ENCODE results near the gene DDX55.

Gene DDX55

DNA sequence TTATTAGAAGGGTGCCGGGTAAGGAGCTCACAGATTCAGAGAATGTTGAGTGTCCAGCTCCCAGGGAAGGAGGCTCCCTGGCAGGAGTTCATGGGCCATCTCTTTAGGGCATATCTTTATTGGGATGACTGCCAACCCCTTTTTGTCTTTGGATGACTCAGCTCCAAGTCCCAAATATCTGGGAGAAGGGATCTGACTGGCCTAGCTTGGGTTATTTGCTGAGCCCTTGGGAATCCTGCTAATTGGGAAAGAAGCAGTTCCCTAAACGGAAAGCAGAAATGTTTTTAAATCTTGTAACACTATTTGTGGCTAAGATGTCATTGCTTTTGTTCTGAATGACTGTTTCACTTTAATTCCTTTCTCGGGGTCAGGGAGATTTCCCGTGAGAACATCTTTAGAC, 12.6 kb downstream of the DDX55 start:
- no peak for DNase-seq (ENCODE audit: low read depth)

DNA sequence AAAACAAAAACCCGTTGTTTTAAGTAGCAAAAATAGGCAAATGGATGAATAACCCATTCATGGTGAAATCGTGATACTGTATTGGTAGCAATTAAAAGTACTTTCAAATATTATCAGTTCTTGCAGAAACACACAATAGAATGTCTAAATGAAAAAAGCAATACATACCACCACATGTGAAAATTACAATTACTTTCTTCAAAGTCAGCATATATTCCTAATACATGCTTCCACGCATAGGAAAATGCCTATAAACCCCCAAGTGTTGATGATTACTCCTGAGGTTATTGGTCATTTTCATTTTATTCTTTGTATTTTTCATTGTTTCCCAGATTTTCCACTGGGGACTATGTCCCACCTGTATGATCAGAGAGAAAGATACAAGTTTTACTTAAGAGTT, 15.2 kb downstream of the DDX55 start:
- DNase-seq (ENCODE audit: low read depth): no peak

DNA sequence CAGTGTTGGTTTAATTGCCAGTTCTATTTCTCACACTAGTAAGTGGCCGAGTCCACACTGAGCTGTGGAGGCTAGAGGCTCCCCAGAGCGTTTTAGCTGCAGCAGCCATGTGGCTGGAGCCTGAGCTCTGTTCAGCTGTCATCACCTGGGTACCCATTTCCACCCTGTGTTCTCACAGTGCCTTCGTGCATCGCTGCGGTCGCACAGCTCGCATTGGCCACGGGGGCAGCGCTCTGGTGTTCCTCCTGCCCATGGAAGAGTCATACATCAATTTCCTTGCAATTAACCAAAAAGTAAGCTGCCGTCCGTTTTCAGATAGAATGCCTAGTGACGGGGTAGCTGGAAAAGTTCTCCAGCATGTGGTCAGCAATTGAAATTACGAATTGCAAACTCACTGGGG, 15.7 kb downstream of the DDX55 start:
- no peak for DNase-seq (ENCODE audit: low read depth)

DNA sequence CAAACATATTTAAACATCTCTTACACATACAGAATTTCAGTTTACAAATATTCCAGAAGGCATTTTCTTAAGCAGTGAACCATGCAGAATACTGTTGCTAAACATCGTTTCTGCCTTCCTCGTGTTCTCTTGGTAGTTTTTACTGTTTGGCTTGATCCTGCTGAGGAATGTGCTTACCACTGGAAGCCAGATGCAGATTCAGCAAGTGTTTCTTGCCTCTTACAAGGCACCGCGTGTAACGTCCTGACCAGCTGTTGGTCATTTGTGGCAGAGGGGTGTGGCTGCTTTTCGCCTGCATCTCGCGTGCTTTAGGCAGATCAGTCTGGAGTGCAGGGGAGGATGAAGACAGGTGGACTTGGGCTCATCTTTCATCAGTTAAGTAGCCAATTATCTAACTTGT, 19.2 kb downstream of the DDX55 start:
- no peak for DNase-seq (ENCODE audit: low read depth)

DNA sequence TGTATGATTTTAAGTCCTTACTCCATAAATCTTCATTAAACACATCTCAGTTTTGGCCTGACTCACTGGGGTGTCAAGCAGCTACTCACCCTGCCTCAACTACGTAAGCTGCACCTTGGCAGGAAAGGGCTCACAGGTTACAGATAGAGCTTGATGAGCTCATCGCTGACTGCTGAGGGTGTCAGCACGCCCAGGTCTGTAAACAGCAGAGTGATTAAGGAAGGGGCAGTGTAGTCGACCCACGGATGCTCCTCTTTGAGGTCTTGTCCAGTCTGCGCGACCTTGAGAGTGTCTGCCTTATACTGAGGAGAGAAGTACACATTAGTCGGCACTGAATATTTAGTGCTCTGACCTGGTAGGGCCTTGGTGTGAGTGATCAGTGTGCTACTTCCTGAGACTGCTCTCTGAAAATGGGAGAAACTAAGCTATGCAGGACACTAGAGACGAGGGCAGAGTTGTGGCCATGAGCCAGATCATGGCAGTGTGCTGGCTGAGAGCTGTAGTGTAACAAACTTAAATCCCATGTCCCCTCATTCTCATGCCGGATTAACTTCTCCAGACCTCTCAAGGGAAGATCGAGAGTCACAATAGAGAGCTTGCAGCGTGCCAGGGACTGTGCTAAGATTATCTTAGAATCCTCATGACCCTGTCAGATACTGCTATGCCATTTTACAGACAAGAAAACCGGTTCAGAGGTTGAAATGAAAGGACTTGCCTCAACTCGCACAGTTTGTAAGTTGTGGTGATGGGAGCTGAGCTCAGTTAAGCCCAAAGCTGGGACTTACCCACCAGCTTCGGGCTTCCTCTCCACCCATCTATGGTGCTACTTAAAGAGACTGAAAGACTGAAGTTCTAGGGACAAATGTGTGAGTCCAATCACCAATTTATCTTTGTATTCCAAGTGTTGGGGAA, 20.0 kb downstream of the DDX55 start:
- no peak for DNase-seq (ENCODE audit: low read depth)

DNA sequence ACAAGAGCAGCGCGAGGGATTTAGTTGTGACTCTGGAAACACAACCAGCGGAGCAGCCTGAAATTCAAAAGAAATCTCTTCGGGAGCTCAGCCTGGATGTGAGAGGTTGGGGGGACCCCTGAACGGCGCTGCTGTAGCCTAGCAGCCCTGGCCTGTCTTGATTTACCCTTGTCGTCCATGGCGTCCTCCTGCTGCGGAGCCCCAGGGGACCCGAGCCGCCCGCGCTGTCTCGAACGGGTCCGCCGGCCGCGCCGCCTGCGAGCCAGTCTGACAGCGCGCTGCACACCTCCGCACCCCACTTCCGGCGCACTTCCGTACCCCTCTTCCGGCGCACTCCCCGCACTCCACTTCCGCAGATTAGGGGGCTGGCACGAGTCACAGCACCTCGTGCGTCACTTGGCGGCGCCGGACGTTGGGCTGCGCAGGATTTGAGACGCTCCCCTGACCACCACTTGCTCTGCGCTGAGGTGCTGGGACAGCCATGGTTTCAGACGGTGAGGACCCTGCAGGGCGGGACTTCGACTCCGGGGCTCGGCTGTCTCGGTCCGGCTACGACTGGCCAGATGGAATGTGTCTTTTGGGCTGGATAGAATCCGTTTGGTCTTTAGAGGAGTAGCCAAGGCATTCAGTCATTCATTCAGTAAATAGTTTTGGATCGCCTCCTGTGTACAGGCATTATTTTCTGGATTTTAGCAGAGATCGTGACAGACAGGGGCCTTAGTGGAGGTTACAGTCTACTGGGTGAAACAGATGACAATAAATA, 31.7 kb downstream of the DDX55 start, which contains the start of the genes EIF2B1 and GTF2H3:
TSS of gene EIF2B1 (minus strand) at position 308 of the 763 bp plus-strand sequence. CDS start at position 179, 129 bp downstream.
TSS of gene GTF2H3 (plus strand) at position 451 of the 763 bp plus-strand sequence. CDS start at position 482, 31 bp downstream.
- DNase-seq (ENCODE audit: low read depth): peak; percentile 97

DNA sequence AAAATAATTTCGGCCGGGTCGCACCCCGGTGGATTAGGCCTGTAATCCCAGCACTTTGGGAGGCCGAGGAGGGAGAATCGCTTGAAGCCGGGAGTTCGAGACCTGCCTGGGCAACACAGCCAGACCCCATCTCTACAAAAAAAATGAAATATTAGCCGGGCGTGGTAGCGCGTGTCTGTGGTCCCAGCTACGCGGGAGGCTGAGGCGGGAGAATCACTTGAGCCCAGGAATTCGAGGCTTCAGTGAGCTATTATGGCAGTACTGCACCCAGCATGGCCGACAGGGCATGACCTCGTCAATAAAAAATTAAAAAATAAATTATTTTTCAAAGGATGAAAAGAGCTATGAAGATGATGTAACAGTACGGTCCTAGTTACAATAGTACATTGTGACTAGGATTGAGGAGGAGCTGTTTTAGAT, 32.3 kb downstream of the DDX55 start:
- DNase-seq (ENCODE audit: low read depth): no peak

DNA sequence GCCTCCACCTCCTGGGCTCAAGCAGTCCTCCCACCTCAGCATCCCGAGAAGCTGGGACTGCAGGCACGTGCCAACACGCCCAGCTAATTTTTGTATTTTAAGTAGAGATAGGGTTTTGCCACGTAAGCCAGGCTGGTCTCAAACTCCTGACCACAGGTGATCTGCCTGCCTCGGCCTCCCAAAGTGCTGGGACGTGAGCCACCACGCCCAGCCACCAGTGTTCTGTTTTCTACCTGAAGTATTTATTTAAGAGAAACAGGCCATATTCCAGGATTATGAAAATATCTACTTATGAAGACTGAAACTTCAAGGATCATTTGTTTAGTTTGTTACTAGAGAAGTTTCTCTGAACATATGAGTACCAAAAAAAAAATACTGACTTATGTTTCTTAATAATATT, 42.0 kb downstream of the DDX55 start:
- no peak for DNase-seq (ENCODE audit: low read depth)

DNA sequence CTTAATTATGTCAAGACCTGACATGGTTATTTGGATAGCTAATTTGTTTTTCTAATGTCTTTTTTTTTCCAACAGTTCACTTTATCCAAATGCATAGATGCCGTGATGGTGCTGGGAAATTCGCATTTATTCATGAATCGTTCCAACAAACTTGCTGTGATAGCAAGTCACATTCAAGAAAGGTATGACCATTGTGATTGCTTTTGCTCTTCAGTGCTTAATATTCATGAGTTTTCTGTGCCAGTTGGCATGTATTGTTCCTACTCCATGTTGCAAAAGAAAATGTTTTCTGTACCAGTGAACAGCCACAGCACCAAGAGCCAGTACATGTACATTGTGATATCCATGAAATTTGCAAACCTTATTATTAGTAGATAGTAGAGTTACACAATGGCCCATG, 43.5 kb downstream of the DDX55 start:
- DNase-seq (ENCODE audit: low read depth): no peak

DNA sequence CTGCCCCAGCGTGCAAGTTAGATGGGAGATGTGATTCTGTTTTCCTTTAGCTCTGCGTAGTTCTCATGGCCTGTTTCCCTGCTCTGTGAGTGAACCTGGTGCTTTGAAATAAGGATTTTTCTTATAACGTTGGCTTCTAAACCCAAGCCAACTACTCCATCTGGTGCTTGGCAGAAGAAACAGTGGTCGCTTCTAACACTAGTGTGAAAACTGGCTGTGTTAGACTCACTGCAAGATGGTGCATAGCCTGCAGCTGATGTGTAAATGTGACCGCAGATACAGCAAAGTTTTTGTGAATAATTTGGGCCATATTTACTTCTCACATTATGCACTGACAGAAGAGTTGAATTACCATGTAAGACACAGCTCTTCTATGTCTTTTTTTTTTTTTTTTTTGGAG, 44.0 kb downstream of the DDX55 start:
- DNase-seq (ENCODE audit: low read depth): no peak

DNA sequence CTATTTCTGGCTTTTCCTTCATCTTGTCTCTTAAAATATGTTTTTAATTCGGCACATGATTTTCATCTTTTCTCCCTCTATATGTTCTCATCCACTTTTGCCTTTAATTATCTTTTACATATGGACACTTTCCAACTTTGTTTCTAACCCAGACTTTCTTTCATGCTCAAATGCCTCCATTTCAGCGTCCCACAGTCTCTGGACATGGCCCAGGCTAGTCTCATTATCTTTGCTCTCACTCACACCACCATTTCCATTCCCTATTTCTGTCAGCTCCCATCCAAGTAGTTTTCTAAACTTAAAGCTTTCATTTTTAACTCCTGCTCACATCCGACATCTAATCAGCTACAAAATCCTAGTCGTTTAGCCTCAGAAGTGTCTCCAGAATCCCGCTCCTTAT, 46.5 kb downstream of the DDX55 start:
- DNase-seq (ENCODE audit: low read depth): no peak

DNA sequence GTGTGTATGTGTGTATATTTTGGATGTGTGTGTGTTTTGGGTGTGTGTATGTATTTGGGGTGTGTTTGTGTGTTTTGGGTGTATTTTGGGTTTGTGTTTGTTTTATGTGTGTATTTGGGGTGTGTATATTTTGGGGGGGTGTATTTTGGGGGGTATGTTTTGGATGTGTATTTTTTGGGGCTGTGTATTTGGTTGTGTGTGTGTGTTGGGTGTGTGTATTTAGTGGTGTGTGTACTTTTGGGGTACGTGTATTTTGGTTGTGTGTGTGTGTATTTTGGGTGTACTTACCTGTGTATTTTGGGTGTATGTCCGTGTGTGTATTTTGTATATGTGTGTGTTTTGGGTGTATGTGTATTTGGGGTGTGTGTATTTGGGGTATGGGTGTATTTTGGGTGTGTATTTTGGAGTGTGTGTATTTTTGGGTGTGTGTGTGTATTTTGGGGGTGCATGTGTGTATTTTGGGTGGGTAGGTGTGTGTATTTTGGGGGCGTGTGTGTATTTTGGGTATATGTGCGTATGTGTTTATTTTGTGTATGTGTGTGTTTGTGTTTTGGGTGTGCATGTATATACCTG, 52.3 kb downstream of the DDX55 start:
- DNase-seq (ENCODE audit: low read depth): no peak

DNA sequence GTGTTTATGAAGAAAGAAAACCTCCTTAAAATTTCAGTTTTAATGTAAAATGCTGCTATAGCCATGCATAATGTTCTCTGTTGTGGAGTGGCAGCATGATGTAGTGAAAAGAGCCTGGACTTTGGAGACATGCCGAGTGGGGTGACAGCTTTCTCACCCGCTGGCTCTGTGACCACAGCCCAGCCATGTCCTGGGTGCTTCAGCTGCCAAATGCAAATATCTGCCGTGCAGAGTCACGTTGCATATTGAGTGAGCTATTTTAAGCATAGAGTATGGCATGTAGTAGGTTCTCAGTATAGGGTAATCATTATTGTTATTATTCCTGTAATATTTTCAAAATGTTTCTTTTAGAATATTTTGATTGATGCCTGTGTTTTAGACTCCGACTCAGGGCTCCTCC, 53.5 kb downstream of the DDX55 start:
- no peak for DNase-seq (ENCODE audit: low read depth)

DNA sequence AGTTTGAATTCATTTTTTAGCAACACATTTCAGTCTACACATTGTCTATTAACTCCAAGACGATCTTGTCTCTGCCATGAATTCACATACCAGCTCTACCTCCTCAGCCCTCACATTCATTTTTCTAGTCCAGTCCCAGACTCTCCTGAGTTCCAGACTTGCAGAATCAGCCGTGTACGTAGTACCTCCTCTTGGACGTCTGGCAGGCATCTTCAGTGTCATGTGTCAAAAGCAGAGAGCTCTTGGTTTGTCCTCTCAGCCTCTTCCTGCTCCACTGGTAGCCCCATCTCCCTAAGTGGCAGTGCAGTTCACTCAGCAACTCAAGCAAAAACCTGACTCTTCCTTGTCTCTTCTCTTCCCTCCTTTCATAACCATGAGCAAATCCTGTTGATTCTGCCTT, 54.5 kb downstream of the DDX55 start:
- no peak for DNase-seq (ENCODE audit: low read depth)

DNA sequence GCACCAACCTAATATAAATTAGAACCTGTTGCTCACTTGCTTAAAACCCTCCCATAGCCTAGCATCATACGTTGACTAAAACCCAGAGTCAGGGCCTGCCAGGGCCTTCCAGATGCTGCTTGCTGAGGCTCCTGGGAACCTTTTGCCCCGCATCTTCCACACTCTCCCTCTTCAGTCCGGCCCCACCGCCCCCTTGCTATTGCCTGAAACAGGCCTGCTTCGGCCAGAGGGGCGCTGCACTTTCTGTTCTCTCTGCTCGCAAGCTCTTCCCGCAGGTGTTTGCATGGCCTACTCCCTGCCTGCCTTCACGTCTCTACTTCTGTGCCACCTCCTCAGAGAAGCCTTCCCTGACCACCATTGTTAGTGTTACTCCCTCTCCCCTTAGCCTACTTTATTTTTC, 55.3 kb downstream of the DDX55 start:
- DNase-seq (ENCODE audit: low read depth): no peak

DNA sequence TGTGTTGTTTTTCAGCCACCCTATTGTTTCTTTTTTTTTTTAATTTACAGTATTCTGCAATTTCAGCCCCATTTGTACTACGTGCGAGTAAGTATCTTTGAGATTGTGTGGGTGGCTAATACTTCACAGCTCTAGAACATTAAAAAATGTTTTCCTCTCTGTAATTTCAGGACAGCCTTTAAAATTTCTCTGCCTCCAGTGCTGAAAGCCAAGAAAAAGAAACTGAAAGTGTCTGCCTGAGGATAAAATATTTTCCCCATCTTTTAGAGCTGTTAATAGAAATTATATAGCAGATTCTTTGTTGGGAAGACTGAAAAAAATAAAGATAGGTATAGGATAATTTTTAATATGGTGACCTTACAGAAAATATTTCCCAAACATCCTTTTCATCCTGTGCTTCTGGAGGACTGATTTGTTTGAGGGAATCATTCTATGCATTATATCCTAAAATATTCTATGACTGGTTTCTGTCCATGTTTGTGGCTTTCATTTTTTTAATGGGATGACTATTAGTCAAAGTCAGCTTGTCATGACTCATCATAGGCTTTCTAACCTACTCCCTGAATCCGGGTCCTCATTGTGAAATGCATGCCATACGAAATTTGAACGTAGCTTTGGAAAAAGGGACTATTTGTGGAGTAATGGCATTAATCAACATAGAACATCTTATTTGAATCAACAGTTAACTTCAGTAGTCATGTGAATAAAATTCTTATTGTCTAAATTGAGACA, 58.3 kb downstream of the DDX55 start:
- DNase-seq (ENCODE audit: low read depth): no peak

DNA sequence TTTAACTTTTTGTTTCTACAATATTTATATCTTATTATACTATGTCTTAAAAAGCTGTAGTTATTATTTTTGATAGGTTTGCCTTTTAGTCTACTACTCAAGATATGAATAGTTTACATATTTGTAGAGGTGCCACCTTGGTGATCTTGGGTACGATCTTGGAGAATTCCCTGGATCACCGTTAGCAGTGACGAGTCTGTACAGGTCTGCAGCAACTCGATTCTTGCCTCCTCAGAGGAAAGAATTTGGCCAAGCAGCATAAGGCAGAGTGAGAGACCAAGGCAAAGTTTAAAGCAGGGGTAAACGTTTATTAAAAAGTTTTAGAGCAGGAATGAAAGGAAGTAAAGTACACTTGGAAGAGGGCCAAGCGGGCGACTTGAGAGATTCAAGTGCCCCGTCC, 65.9 kb downstream of the DDX55 start:
- no peak for DNase-seq (ENCODE audit: low read depth)
